HCT116 (cell line): ENCODE data around the gene TBXT. TPM values are rescaled to one million over a fixed set of nuclear protein-coding genes. Genes with fewer than 3 reads are reported as not detected.
A peak's percentile ranks its signal among the peaks of the same experiment; 100 is the strongest.

Source experiments
- ATAC-seq: fragments of 200-7000 bp; cut with Tn5 transposase; 2 replicates; pipeline ENCODE4 v1.9.1; 2020; ENCODE audit warnings: mild to moderate bottlenecking, moderate library complexity
- BruUV-seq: library from RNA; stranded (reverse); fragments of 400-500 nt; replicated peaks from 2 replicates; lab custom pipeline; 2021; lab: Mats Ljungman, UMichigan
- CTCF ChIA-PET: fragments of 300-600 bp; sonication (Branson Sonifier 250); formaldehyde crosslinking; loops from one replicate; lab custom pipeline; 2021; ENCODE audit warnings: antibody characterized with exemption; lab: Charles Lee
- POLR2A ChIA-PET: fragments of 300-600, 350-600 bp; sonication (Branson Sonifier 250); formaldehyde crosslinking; loops from one replicate; lab custom pipeline; 2021; ENCODE audit warnings: antibody characterized with exemption; lab: Charles Lee
- RAD21 ChIA-PET, 2 experiments: fragments of 300-600 bp; sonication (Branson Sonifier 250); formaldehyde crosslinking; loops; one replicate each; lab custom pipeline; 2023; ENCODE audit warnings: low total read pairs in 2 of 2; ENCODE audit not compliant: uncharacterized antibody in 2 of 2, unreplicated experiment in 2 of 2, low non-redundant PET in 1 of 2; lab: Charles Lee
- DNase-seq: peaks from one replicate; pipeline ENCODE4 v3.0.0-alpha.2; 2010; ENCODE audit warnings: low read depth, low spot score
- H2AFZ ChIP-seq: fragments of 200-600 bp; shearing (Covaris generic), sonication (generic); 2 replicates; pipeline ENCODE4 v1.6.1; 2017; ENCODE audit warnings: low read depth, mixed run types, mixed read lengths, antibody characterized with exemption, low read length; ENCODE audit not compliant: poor library complexity, severe bottlenecking
- H3K27ac ChIP-seq: 2 replicates; pipeline ENCODE4 v1.5.1; 2012; ENCODE audit warnings: low read depth, low read length
- H3K27me3 ChIP-seq: fragments of 200-600 bp; sonication (generic); 2 replicates; pipeline ENCODE4 v1.6.1; 2016; ENCODE audit warnings: mixed run types, low read length, mixed read lengths; ENCODE audit not compliant: insufficient read depth
- H3K36me3 ChIP-seq, 2 experiments: fragments of 200-500 bp in 1 of 2; fragments of 200-600 bp in 1 of 2; sonication (Bioruptor generic) in 1 of 2; sonication (generic) in 1 of 2; 2 replicates each; pipeline versions ENCODE4 v1.5.1 to v1.6.1; 2014 to 2016; ENCODE audit warnings: low read length in 2 of 2, inconsistent platforms in 1 of 2, mixed read lengths in 1 of 2, mixed run types in 1 of 2; ENCODE audit not compliant: insufficient read depth in 2 of 2, control insufficient read depth in 1 of 2
- H3K4me1 ChIP-seq, 2 experiments: fragments of 200-600 bp in 1 of 2; sonication (generic) in 1 of 2; 2 replicates each; pipeline versions ENCODE4 v1.5.1 to v1.6.1; 2012 to 2017; ENCODE audit warnings: low read length in 2 of 2, inconsistent platforms in 1 of 2, mild to moderate bottlenecking in 1 of 2, mixed read lengths in 1 of 2, mixed run types in 1 of 2, moderate library complexity in 1 of 2; ENCODE audit not compliant: insufficient read depth in 2 of 2, control insufficient read depth in 1 of 2
- H3K4me2 ChIP-seq: fragments of 200-600 bp; sonication (generic); 2 replicates; pipeline ENCODE4 v1.6.1; 2017; ENCODE audit warnings: mixed run types, low read length, mixed read lengths
- H3K4me3 ChIP-seq, 2 experiments: fragments of 200-600 bp in 1 of 2; sonication (generic) in 1 of 2; replicated peaks in 1 of 2; 2 replicates each; pipeline ENCODE4 v1.5.1; 2011 to 2016; ENCODE audit warnings: low read length in 2 of 2, control low read depth in 1 of 2, low read depth in 1 of 2, mild to moderate bottlenecking in 1 of 2, mixed read lengths in 1 of 2, mixed run types in 1 of 2
- H3K79me2 ChIP-seq: fragments of 200-600 bp; sonication (generic); 2 replicates; pipeline ENCODE4 v1.6.1; 2017; ENCODE audit warnings: mild to moderate bottlenecking, mixed run types, low read length, moderate library complexity, mixed read lengths; ENCODE audit not compliant: insufficient read depth
- H3K9ac ChIP-seq: fragments of 200-600 bp; sonication (generic); 2 replicates; pipeline ENCODE4 v1.6.1; 2016; ENCODE audit warnings: low read length, mixed read lengths
- H3K9me2 ChIP-seq: fragments of 200-600 bp; sonication (generic), shearing (Covaris generic); 2 replicates; pipeline ENCODE4 v1.6.1; 2017; ENCODE audit warnings: mixed run types, mild to moderate bottlenecking, moderate library complexity; ENCODE audit not compliant: insufficient read depth
- H3K9me3 ChIP-seq, 2 experiments: fragments of 200-500 bp in 1 of 2; fragments of 200-600 bp in 1 of 2; sonication (Bioruptor generic) in 1 of 2; sonication (generic) in 1 of 2; 2 replicates each; pipeline ENCODE4 v1.6.1; 2014 to 2017; ENCODE audit warnings: low read length in 2 of 2, mixed read lengths in 2 of 2, inconsistent platforms in 1 of 2, low read depth in 1 of 2, mild to moderate bottlenecking in 1 of 2, mixed run types in 1 of 2, moderate library complexity in 1 of 2; ENCODE audit not compliant: control insufficient read depth in 1 of 2, insufficient read depth in 1 of 2
- H4K20me1 ChIP-seq: fragments of 200-600 bp; sonication (generic), shearing (Covaris generic); 2 replicates; pipeline ENCODE4 v1.6.1; 2017; ENCODE audit warnings: mixed run types, mild to moderate bottlenecking, moderate library complexity; ENCODE audit not compliant: insufficient read depth
- POLR2A ChIP-seq: IDR thresholded peaks from 2 replicates; pipeline ENCODE4 v1.7.0; 2011; ENCODE audit warnings: borderline replicate concordance; ENCODE audit not compliant: insufficient read depth, insufficient read length; ENCODE audit errors: extremely low read depth
- POLR2AphosphoS5 ChIP-seq: IDR thresholded peaks from 2 replicates; pipeline ENCODE4 v1.6.1; 2011; ENCODE audit warnings: mild to moderate bottlenecking, low read depth, low read length, moderate library complexity
- SRF ChIP-seq: IDR thresholded peaks from 2 replicates; pipeline ENCODE4 v1.6.1; 2012; ENCODE audit warnings: low read depth
- intact Hi-C: fragments of 100-400 bp; cut with micrococcal nuclease; formaldehyde crosslinking; loops from 2 replicates; pipeline ENCODE4 v1.10.0; 2022
- total RNA-seq: library from RNA; stranded (reverse); gene quantifications from one replicate; pipeline ENCODE4 v1.2.1, GENCODE V29; 2021; ENCODE audit not compliant: unreplicated experiment
- TF ChIP-seq, protein P1 (sequence below), 3 experiments: fragments of 200-600 bp in 1 of 3; sonication (generic) in 1 of 3; IDR thresholded peaks in 2 of 3; conservative IDR thresholded peaks in 1 of 3; 2 replicates each; pipeline ENCODE4 v1.5.1; 2012 to 2017; ENCODE audit warnings: low read depth in 2 of 3, low read length in 2 of 3, antibody characterized with exemption in 1 of 3, borderline replicate concordance in 1 of 3, control low read depth in 1 of 3, mild to moderate bottlenecking in 1 of 3, mixed read lengths in 1 of 3, mixed run types in 1 of 3, moderate library complexity in 1 of 3; ENCODE audit not compliant: insufficient read depth in 1 of 3

TBXT gene
- total RNA-seq, 1 experiment from 2014 or later, result not detected

DNA sequence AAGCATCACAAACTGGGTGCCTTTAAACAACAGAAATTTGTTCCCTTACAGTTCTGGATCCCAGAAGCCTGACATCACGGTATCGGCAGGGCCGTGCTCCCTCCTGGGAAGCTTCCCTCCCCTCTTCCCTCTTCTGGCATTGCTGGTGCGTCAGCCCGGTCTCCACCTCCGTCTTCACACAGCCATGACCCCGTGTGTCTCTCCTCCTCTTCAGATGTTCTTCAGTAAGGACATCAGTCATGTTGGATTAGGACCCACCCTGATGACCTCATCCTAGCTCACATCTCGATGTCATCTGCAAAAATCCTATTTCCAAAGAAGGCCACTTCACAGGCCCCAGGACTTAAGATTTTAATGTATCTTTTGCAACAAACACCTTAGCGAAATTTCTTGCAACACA, 38.4 kb upstream of the TBXT start:
- POLR2A ChIA-PET, result no interaction called here
- RAD21 ChIA-PET, result no interaction called here
- no TSS peak for BruUV-seq
- Histone ChIP-seq H3K9ac (no peak overlapping the region), H4K20me1 (no peaks in the 10 kb centered on the region), H3K27ac (no peak overlapping the region), H3K79me2 (no peaks in the 10 kb centered on the region), H3K4me2 (no peak overlapping the region), H3K9me3 (no peaks in the 10 kb centered on the region), H2AFZ (no peak overlapping the region), H3K27me3 (no peaks in the 10 kb centered on the region), H3K4me1 (0 out of 4 replicates have a peak, but pooled peaks cover 0 to 4% of the 10 kb centered on the region in 2 experiments), H3K36me3 (no peaks in the 10 kb centered on the region), H3K4me3 (no peak overlapping the region), H3K9me2 (no peaks in the 10 kb centered on the region)
- CTCF ChIA-PET, result no interaction called here
- no peak for DNase-seq
- TF ChIP-seq POLR2AphosphoS5 (no peak), SRF (no peak), POLR2A (no peak)
- no peak for ATAC-seq
- intact Hi-C loops, result no loop called here

DNA sequence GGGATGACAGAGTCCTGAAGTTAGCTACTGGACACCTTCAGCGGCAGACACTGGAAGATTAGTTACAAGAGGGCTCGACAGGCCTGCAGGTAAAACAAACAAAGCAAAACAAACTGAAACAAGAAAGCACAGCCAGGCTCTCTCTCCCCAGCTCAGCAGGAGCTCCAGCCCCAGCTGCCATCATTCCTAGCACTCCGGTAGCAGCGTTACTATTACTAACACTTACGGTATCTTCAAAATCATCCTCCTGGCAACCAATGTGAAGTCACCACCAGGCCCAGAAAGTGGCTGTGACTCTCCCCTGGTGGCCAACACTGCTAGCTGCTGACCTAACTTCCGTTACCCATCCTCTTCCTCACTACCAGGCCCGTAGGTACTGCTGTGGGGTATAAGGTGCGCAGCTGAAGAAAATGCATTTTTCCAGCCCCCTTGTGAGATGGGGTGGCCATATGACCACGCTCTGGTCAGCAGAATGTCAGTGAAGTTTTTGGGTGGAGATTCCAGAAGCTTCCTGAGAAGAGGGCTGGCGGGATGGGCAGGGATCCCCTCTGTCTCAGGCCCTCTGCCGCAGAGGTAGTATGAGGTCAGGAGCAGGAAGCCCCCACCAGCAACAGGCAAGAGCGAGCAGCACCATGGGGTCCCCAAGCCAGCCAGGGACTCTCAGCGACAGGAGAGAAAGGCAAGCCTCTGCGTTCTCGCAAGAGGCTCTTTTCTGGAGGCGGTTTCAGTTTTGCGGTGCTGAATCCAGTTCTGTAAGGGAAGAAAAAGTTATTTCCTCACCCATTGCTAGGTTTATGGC, 37.4 kb upstream of the TBXT start:
- no TSS peak for BruUV-seq
- ATAC-seq (peak; percentile 62; the same call in 1 of the 2 replicates), DNase-seq (no peak)
- Histone ChIP-seq H3K9ac (no peak overlapping the region), H3K27ac (no peak overlapping the region), H3K4me1 (0 out of 4 replicates have a peak, but pooled peaks cover 0 to 4% of the 10 kb centered on the region in 2 experiments), H3K27me3 (no peaks in the 10 kb centered on the region), H3K9me2 (no peaks in the 10 kb centered on the region), H3K4me2 (no peak overlapping the region), H2AFZ (no peak overlapping the region), H3K79me2 (no peaks in the 10 kb centered on the region), H3K9me3 (no peaks in the 10 kb centered on the region), H3K36me3 (no peaks in the 10 kb centered on the region), H4K20me1 (no peaks in the 10 kb centered on the region), H3K4me3 (no peak overlapping the region)
- CTCF ChIA-PET, result no interaction called here
- RAD21 ChIA-PET, result no interaction called here
- POLR2A ChIA-PET, result no interaction called here
- intact Hi-C loops, result no loop called here
- TF ChIP-seq, protein P1, sequence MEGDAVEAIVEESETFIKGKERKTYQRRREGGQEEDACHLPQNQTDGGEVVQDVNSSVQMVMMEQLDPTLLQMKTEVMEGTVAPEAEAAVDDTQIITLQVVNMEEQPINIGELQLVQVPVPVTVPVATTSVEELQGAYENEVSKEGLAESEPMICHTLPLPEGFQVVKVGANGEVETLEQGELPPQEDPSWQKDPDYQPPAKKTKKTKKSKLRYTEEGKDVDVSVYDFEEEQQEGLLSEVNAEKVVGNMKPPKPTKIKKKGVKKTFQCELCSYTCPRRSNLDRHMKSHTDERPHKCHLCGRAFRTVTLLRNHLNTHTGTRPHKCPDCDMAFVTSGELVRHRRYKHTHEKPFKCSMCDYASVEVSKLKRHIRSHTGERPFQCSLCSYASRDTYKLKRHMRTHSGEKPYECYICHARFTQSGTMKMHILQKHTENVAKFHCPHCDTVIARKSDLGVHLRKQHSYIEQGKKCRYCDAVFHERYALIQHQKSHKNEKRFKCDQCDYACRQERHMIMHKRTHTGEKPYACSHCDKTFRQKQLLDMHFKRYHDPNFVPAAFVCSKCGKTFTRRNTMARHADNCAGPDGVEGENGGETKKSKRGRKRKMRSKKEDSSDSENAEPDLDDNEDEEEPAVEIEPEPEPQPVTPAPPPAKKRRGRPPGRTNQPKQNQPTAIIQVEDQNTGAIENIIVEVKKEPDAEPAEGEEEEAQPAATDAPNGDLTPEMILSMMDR (IDR thresholded peaks at IDR 0.05 in 2 of 3, conservative IDR thresholded peaks at IDR 0.05 in 1 of 3; ENCODE audit: borderline replicate concordance in 1 of 3, insufficient read depth in 1 of 3, low read depth in 2 of 3, low read length in 2 of 3), result peak in 2 of 3 experiments; percentile 16 to 20; a peak in 2 of 6 replicates
- TF ChIP-seq POLR2A, result no peak
